IPS-11a (cell line): ENCODE data around the gene HDAC10.

Experiments used
- H3K4me3 ChIP-seq: one replicate; pipeline ENCODE4 v1.5.1; 2013; ENCODE audit warnings: low read depth, low read length, control low read depth

HDAC10 gene, protein sequence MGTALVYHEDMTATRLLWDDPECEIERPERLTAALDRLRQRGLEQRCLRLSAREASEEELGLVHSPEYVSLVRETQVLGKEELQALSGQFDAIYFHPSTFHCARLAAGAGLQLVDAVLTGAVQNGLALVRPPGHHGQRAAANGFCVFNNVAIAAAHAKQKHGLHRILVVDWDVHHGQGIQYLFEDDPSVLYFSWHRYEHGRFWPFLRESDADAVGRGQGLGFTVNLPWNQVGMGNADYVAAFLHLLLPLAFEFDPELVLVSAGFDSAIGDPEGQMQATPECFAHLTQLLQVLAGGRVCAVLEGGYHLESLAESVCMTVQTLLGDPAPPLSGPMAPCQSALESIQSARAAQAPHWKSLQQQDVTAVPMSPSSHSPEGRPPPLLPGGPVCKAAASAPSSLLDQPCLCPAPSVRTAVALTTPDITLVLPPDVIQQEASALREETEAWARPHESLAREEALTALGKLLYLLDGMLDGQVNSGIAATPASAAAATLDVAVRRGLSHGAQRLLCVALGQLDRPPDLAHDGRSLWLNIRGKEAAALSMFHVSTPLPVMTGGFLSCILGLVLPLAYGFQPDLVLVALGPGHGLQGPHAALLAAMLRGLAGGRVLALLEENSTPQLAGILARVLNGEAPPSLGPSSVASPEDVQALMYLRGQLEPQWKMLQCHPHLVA

DNA sequence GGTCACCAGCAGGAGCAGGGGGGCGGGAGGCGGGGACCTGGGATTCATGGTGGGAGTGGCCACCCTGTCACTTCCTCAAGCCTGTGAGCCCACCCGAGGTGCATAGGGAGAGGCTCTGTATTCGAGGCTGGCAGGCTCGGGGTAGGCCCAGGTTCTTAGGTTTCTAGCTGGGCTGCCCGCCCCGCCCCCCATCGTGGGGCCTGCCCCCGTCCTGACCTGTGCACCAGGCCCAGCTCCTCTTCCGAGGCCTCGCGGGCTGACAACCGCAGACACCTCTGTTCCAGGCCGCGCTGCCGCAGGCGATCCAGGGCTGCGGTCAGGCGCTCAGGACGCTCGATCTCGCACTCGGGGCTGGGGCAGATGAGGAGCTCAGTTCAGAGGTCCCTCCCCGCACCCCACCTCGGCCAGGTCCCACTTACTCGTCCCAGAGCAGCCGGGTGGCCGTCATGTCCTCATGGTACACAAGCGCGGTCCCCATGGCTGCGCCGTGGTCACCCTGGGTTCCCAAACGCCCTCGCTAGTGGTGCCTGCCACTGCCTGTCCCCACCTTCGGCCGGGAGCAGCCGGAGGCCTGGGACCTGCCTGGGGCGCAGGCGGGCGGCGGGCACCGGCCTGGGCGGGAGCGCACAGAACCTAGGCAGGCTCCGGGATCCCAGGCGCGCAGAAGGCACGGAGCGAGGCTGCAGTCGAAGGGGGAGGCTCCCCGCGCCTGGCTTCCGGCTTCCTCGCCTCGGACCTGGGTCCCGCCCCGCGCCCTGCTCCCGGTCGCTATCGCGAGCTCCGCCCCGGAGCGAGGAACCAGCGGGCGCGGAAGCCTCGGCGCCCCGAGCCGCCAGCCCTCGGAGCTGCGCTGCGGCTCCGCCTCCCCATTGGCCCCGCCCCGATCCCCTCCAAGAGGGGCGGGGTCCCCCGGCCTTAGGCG is at the start of gene HDAC10:
TSS of gene HDAC10 (minus strand) at position 711 of the 922 bp plus-strand sequence. CDS start at position 478, 233 bp downstream.
- H3K4me3 ChIP-seq: peak within 1 kb of the TSS; percentile 72

DNA sequence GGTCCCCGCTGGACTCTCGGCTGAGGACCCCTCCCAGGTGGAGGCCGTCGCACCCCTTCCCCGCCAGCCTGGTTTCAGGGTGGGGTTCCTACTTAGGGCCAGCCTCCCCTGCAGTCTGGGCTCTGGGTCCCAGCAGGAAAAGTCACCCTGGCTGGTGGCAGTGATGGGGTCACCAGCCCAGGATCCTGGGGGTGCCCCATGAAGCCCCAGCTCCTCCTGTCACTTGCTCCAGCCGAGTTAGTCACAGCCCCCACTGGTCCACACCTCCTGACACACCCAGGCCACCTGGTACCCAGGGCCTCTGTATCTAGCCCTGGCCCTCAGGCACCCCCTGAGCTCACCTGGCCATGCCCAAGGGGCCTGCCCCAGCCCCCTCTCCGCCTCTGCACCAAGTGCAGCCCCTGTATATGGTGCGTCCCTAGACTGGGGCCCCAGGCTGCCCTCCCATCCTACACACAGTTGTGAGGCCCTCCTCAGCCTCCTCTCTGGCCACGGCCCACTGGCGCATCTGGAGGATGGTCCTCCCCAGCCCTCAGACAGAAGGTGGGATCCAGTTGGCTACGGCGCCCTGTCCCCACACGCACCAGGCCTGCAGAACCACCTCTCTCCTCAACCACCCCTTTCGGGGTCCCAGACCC is 49.7 kb upstream of the HDAC10 start:
- H3K4me3 ChIP-seq: no peak overlapping the region

DNA sequence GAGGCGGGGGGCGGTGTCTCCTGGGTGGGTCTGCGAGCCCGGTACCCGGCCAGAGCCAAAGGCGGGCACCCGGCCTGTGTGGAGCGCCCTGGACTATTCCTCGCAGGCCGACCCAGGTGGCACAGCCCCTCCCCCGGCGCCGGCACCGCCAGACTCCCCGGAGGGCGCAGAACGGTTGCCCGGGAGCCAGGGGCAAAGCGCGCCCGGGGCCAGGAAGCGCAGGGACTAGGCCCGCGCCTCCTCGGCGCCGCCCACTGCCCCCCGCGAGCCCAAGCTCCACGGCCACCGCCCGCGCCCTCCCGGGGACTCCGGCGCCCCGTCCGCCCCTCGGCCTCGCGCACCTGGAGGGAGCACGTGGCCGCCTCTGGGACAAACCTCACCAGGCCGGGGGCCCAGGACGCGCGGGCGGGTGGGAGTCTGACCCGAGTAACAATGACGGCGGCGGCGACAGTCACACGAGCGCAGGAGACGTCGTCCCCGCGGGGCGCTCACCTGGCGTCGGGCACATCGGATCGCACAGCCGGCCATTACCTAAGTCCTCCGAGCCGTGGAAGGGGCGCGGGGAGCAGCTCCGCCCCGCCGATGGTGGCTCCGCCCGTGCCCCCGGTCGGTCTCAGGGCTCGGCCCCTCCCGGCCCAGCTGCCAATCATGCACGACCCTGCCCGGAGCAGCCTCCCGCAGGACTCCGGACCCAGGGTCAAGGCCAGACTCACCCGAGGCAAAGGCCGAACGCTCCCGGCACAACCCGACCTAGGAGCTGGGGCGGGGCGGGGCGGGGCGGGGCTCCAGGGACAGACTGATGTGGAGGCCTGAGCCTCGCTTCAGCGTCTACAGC is 48.9 kb upstream of the HDAC10 start:
- peak overlapping the region; percentile 30 for H3K4me3 ChIP-seq

DNA sequence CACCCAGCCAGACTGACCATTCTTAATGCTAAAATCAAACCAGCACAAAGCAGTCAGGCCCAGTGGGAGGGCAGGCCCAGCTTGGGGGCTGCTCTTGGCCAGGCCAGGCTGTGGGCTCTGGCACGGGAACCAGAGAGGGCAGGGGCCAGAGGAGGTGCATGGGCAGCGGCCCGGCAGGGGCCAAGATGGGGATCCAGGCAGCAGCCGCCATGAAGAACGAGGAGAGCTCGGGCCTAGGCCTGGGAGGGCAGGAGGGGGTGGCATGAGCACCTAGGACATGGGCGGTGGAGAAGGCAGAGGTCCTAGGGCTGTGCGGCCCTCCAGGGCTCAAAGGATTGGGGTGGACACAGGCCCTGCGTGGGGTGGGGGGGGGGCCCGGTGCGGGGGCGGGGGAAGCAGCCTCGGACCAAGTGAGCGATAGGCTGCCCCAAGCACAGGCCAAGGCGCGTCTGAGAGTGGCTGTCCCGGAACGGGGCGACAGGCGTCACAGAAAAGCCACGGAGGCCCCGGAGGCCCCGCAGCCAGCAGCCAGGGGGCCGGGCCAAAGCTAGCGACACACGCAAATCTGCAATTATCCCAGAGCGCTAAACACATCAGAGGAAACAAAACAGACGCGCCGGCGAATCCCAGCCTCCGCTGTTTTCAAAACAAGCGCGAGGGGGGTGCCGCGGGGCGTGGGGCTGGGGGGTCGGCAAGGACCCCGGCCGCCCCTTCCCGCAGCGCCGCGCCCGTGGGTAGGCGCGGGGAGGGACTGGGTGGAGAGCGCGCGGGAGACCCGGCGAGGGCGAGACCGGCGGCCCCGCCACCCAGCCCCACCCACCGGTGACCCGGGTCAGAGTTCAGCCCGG is 48.1 kb upstream of the HDAC10 start:
- H3K4me3 ChIP-seq: peak overlapping the region; percentile 30

DNA sequence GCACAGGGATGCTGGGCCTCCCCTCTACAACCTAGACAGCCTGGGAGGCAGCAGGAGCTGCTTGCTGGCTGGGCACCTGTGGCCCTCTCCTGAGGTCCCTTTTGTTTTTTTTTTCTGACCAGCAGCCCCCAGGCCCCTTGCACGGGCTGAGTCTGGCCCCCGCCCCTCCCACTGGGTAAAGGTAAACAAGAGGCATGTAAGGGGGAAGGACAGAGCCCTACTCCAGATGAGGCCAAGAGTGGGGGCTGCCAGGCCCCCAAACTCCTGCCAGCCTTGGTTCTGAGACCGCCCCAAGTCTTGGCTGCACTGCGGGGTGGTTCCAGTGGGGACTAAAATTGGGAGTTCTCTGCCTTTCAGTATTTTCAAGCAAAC is 47.2 kb upstream of the HDAC10 start:
- no peak overlapping the region for H3K4me3 ChIP-seq

DNA sequence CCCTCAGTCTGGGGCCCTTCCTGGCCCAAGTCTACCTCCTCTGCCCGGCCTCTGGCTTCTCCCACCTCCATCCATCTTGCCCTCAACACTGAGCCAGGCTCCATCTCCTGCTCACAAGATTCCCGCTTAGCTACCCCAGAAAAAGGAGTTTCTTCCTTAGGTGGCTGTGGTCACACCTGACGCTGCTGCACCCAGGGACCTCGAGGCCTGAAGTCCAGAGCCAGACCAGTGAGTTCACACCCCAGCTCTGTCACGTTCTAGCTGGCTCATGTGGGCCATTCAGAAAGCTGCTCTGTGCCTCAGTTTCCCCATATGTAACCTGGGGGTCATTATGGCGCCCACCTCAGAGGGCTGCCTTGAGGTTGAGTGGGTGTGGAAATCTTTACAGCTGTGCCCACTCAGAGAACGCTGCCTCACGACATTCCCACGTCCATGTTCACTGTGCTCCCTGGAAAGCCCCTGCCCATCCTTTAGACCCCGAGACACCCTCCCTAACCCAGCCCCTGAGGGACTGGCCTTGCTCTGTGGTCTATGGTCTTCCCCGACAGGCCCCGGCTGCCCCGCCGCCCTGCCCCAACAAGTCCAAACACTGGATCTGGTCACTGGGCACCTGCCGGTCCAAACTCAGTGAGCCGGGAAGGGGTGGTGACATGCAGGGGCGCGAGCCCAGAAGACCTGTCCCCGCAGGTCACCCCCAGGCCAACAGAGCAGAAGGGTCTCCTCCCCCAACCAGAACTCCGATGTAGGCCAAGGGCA is 46.6 kb upstream of the HDAC10 start:
- H3K4me3 ChIP-seq: no peak overlapping the region

DNA sequence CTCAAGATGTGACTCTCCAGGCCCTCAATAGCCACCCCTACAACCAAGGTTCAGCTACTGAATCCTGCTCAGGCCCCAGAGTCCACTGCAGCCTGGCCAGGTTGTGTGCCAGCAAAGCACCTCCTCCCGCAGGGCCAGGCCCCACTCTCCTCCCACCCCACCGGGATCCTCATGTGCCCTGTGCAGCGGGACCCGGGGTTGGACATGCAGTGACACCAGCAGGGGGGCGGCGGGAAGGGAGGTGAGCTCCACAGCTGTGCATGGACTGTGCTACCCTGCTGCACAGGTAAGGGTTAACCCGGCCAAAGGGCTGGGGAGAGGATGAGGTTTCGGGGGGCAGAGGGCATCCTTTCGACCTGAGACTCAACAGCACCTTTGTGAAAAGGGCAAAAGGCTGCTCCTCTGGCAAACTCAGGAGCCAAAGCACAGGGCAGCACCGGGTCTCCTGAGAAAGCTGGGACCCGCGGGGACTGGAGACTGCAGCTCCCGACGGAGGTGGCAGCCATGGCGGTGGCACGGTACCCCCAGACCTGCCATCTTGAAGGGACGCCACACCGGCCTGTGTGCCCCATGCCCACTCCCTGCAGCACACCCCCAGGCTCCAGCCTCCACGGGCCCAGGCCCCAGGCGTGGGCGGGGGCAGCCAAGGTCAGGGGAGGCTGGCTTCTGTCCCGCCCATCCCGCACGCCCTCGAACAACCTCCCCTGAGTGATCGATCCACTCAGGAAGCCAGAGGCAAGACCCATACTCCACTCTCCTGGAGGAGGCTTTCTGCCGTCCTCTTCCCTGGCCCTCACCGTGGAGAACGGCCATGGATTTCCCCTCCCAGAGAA is 45.8 kb upstream of the HDAC10 start:
- no peak overlapping the region for H3K4me3 ChIP-seq

DNA sequence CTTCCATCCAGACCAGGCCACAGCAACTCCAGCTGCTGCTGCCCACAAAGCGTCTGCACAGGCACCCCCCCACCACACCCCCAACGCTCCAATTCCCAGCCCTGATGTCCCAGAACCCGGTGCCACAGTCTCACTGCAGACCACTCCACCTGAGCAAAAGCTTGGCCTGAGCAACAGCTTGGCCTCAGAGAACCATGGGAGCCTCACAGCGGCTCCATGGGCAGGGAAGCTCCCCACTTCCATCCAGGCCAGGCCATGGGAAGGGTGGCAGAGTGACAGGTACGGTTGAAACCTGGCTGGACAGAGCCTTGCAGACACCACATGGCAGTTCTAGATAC is 43.2 kb upstream of the HDAC10 start:
- no peak overlapping the region for H3K4me3 ChIP-seq

DNA sequence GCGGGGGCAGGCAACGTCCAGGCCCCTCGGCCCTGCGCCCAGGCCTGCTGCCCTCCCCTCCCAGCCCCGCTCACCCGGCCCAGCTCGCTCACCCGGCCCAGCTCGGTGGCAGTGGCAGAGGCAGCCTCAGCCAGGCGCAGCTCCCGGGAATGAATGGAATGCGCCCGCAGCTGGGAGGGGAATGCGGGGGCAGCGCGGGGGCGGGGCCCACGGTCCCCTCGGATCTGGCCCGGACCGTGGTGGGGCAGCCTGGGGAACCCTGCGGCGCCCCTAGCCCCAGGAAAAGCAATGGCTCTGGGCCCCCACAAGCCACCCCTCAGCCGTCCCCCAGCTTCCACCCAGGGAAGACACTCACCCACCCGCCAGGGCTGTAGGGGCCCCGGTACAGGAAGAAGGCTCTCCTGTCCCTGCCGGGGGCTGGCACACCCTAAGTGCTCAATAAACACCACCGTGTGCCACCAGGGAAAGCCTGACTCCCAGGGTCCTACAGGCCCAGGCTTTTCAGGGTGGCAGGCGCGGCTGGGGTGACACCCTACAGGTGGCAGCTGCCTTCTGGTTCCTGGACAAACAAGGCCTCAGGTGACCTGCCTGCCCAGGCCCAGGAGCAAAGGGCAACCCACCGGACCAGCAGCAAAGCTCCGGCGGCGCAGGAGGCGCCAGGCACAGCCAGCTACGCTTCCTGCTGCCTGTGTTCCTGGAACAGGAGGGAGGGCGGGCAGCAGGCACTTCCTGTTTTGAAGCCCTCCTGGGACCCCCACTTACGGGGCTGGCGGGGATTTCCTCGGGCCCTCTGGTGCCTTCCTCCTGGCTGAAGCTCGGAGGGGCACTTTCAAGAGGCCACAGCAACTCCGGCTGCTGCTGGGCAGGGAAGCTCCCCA is 42.6 kb upstream of the HDAC10 start:
- H3K4me3 ChIP-seq: no peak overlapping the region

DNA sequence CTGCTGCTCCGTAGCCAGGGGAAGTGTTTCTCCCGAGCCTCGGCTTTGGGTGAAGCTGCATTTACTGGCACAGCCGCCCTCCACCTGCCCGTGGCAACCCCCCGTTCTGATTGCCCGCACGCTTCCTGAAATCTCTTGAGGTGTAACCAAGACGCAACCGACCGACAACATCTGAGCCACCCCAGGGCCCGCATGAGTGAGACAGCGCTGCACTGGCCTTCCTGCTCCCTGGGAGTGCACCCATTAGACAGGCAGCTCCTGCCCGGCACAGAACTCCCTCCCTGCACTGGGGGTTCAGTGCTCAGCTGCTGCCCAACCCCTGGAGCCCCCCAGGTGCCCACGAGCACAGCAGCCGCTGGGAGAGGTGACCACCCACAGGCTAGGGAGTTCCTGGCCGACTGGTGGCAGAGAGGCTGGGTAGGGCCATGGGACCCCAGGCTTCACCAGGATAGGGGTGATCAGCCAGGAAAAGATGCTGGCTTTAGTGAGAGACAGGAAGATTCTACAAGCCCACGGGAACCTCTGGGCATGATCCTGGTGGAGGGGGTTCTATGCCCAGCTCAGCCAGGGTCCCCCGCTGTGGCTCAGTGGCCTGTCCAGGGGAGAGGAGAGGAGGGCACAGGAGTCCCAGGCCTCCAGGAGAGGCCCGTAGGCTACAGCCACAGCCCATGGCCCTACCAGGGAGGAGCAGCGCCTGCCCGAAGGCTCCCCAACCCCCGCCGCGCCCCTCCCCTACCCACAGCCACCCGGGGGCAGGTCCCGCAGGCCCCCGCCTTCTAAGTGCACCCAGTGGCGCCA is 41.8 kb upstream of the HDAC10 start:
- no peak overlapping the region for H3K4me3 ChIP-seq

DNA sequence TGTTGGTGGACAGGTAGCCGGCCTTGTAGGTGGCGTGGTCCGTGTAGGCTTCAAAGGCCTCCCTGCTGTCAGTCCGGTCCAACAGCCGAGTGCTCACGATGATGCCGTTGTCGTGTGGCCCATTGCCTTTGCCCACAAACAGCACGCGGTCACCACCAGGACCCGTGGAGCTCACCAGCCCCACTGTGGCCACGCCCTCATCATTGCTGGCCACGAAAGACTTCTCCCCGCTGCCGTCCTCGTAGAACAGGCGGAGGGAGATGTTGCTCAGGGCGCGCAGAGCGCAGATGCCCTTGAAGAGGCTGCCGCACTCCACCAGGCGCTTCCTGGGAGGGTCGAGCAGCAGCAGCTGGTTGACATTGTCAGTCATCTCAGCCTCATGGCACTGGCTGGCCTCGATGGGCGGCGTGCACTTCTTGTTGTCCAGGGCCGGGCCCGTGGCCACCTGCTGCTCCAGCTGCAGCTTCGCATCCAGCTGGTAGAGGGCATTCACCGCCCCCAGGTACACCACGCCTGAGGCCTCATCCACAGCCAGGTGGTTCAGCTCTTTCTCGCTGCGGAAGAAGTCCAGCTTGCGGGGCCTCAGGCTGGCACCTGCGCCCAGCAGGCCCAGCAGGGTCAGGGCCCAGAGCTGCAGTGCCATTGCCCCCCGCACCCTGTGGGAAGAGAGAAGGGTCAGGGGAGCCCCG is 39.0 kb upstream of the HDAC10 start:
- no peak overlapping the region for H3K4me3 ChIP-seq

DNA sequence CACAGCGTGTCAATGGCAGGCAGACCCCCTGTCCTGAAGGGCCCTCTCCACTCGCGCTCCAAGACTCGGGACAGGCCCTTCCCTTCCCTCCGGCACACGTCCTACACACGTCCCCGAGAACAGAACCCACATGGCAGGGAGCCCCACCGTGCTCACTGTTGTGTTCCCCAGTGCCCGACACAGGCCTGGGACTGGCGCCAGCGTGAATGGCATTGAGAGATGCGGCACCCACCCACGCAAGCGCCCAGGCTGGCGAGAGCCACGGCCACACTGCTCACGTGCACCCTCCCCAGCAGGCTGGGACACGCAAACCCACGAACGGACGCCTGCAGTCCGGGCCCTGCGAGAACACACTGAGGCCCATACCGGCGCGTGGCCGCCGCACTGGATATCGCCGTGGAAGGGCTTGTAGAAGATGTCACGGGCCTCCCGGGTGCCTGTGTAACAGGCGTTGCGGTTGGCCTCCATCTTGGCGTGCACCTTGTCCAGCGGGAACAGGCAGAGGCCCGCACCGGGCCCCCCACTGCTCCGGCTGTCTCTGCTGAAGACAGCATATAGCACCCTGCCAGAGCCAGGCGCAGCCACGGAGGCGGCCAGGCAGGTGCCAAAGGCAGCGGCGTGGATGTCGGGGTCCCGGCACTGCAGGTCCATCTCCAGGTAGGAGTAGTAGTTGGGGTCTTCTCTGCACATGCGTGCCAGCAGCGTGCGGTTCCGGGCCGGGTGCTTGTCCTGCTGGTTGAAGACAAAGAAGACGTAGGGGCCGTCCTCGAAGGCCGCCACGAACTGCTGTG is 38.3 kb upstream of the HDAC10 start:
- no peak overlapping the region for H3K4me3 ChIP-seq

DNA sequence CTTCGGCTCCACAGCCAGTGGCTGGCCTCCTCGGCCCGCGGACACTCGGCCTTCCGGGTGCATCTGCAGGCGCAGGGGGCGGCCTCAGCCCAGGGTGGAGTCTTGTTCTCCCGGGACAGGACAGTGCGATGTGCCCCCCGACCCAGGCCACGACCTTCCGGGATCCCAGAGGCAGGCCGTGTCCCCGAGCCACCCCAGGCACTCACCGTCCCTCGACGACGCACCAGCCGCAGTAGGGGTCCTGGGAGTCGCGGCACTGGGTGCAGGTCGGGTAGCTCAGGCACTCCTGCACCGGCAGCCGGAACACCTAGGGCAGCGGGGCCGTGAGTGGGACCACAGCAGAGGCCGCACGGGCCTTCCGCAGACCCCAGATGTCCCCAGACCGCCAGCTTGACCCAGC is 36.7 kb upstream of the HDAC10 start:
- H3K4me3 ChIP-seq: no peak overlapping the region

DNA sequence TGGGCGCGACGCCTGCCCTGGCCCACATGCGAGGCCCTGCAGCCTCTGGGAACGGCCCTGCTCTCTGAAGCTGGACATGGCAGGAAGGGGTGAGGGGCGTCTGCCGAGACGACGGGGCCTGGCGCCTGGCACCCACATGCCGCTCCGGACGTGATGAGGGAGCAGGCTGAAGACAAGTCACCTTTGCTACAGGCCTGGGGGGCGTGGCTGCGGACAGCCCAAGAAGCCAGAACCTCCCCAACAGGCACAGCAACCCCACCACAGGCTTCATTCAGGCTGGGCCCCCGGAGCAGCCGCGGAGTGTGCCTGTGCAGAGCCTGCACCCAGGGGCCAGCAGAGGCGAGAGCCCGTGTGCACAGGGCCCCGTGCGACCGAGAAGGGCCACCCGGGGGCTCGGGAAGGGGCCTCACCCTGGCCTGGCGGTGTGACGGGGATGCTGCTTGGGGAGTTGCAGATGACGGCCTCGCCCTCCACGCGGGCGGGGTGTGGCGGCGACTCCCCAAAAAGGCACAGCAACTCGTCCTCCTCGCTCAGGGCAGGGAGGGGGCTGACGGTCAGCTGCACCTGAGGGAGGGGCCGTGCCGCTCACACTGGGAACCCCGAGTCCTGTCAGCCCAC is 35.7 kb upstream of the HDAC10 start:
- no peak overlapping the region for H3K4me3 ChIP-seq
